Lower leg skin (tissue), 4 donors: ENCODE results near the gene STAT6. TPM values are rescaled to one million over a fixed set of nuclear protein-coding genes. Genes with fewer than 3 reads are reported as not detected.

Experiments
- DNase-seq, 2 donors: peaks; one replicate each; pipeline ENCODE4 v3.0.0-alpha.2; 2019; ENCODE audit warnings: low spot score in 2 of 2
- H3K4me3 ChIP-seq: fragments of 200-600 bp; sonication (generic); 2 replicates; pipeline ENCODE4 v1.5.1; 2017; ENCODE audit warnings: mild to moderate bottlenecking, low read depth; ENCODE audit not compliant: poor library complexity, severe bottlenecking
- CTCF ChIP-seq, 3 donors: fragments of 450-650 bp; IDR thresholded peaks; one replicate each; pipeline ENCODE4 v1.5.1; 2016; ENCODE audit warnings: antibody characterized with exemption in 3 of 3, mild to moderate bottlenecking in 3 of 3, moderate library complexity in 2 of 3
- POLR2A ChIP-seq, 2 donors: fragments of 450-650 bp; IDR thresholded peaks; one replicate each; pipeline ENCODE4 v1.6.1; 2016 to 2017; ENCODE audit warnings: antibody characterized with exemption in 2 of 2, mild to moderate bottlenecking in 1 of 2, moderate library complexity in 1 of 2
- WGBS, 2 donors: methylation state at CpG; one replicate each; pipeline ENCODE4 v1.1.5; 2018; 5-methylcytosine and 5-hydroxymethylcytosine counted together
- intact Hi-C: fragments of 100-400 bp; cut with DNase I; formaldehyde crosslinking; loops from one replicate; pipeline ENCODE4 v1.15.0; 2023; ENCODE audit warnings: low total_unique reads
- total RNA-seq, 4 donors: library from RNA; depleted of rRNA; stranded (reverse); fragments of >200 nt; gene quantifications; one replicate each; pipeline ENCODE4 v1.1.0, GENCODE V29; 2016

Gene STAT6
- total RNA-seq, 4 donors from 2014 or later: 105 to 210 (median 129) TPM

GRCh38 chr12:57148469-57149244, 37.5 kb upstream of the STAT6 start:
- DNase-seq: peak; percentile 72 to 95
- no peak for TF ChIP-seq CTCF (IDR thresholded peaks at IDR 0.05)
- TF ChIP-seq POLR2A (IDR thresholded peaks at IDR 0.05): no peak
- intact Hi-C loops: no loop called here
- WGBS, 2 donors: 37 to 41% methylated on average over 4 of the region's 4 CpGs
- H3K4me3 ChIP-seq: no peak overlapping the region

- TF ChIP-seq CTCF (IDR thresholded peaks at IDR 0.05): no peak
- WGBS, 2 donors: 54 to 56% methylated on average over 8 of the region's 8 CpGs
- DNase-seq: no peak
- intact Hi-C loops: no loop called here
- H3K4me3 ChIP-seq: no peak within 1 kb of the TSS
Observed at GRCh38 chr12:57146961-57147944, 36.1 kb upstream of the STAT6 start, which contains the start of gene LRP1-AS. Gene LRP1-AS (minus strand): TSS chr12:57147619.

- no peak for DNase-seq
- WGBS, 2 donors: 45 to 68% methylated on average over 2 of the region's 2 CpGs
Observed at GRCh38 chr12:57146092-57146491, 34.9 kb upstream of the STAT6 start.

GRCh38 chr12:57145460-57146059, 34.4 kb upstream of the STAT6 start:
- no peak overlapping the region for H3K4me3 ChIP-seq
- TF ChIP-seq CTCF (IDR thresholded peaks at IDR 0.05) (no peak), POLR2A (IDR thresholded peaks at IDR 0.05) (no peak)
- WGBS, 2 donors: 59 to 60% methylated on average over 10 of the region's 10 CpGs
- no peak for DNase-seq
- intact Hi-C loops: no loop called here

More at GRCh38 chr12:57146092-57146491, 34.9 kb upstream of the STAT6 start:
- H3K4me3 ChIP-seq: no peak overlapping the region
- TF ChIP-seq CTCF (IDR thresholded peaks at IDR 0.05): no peak
- TF ChIP-seq POLR2A (IDR thresholded peaks at IDR 0.05): no peak
- intact Hi-C loops: no loop called here

GRCh38 chr12:57143454-57143853, 32.3 kb upstream of the STAT6 start:
- intact Hi-C loops: no loop called here
- DNase-seq: no peak
- 87 to 92% methylated on average over 4 of the region's 4 CpGs for WGBS, 2 donors
- TF ChIP-seq POLR2A (IDR thresholded peaks at IDR 0.05) (no peak), CTCF (IDR thresholded peaks at IDR 0.05) (no peak)
- H3K4me3 ChIP-seq: no peak overlapping the region
